H1 (cell line): ENCODE measurements around the gene KIF26B. TPM values are rescaled to one million over a fixed set of nuclear protein-coding genes. Genes with fewer than 3 reads are reported as not detected.

Experiments
- CTCF ChIA-PET: fragments of 300-600 bp; sonication (Branson Sonifier 250); formaldehyde crosslinking; loops from one replicate; lab custom pipeline; 2021; ENCODE audit not compliant: partially characterized antibody; lab: Charles Lee
- POLR2A ChIA-PET: fragments of 300-600 bp; sonication (Branson Sonifier 250); formaldehyde crosslinking; loops from one replicate; lab custom pipeline; 2021; ENCODE audit warnings: inconsistent platforms; ENCODE audit not compliant: partially characterized antibody; lab: Charles Lee
- DNase-seq, 2 experiments: peaks; one replicate each; pipeline versions ENCODE4 v3.0.0 to v3.0.0-alpha.2; 2010 to 2022; ENCODE audit warnings: low spot score in 2 of 2, low read depth in 1 of 2, mixed read lengths in 1 of 2
- FAIRE-seq: peaks from 2 replicates; lab custom pipeline; 2011; peaks lifted over from hg19 to GRCh38; lab: Jason Lieb, UNC
- H2AFZ ChIP-seq: 2 replicates; pipeline ENCODE4 v1.8.1; 2012; ENCODE audit warnings: low read length, inconsistent platforms
- H2AK5ac ChIP-seq: 2 replicates; pipeline ENCODE4 v1.6.1; 2013; ENCODE audit warnings: low read depth, low read length
- H2BK120ac ChIP-seq: replicated peaks from 2 replicates; pipeline ENCODE3; 2013; ENCODE audit warnings: low read depth, low read length, inconsistent platforms
- H2BK12ac ChIP-seq: 2 replicates; pipeline ENCODE4 v1.6.1; 2013; ENCODE audit warnings: low read depth, low read length
- H2BK15ac ChIP-seq: 2 replicates; pipeline ENCODE4 v1.6.1; 2013; ENCODE audit warnings: low read length
- H2BK20ac ChIP-seq: 2 replicates; pipeline ENCODE4 v1.6.1; 2013; ENCODE audit warnings: low read length
- H2BK5ac ChIP-seq: 2 replicates; pipeline ENCODE4 v1.6.1; 2013; ENCODE audit warnings: low read depth, low read length
- H3K14ac ChIP-seq: 2 replicates; pipeline ENCODE4 v1.6.1; 2013; ENCODE audit warnings: inconsistent platforms; ENCODE audit not compliant: insufficient read length
- H3K18ac ChIP-seq: 2 replicates; pipeline ENCODE4 v1.6.1; 2013; ENCODE audit warnings: low read length; ENCODE audit errors: extremely low read depth
- H3K23ac ChIP-seq: 2 replicates; pipeline ENCODE4 v1.6.1; 2013; ENCODE audit warnings: inconsistent platforms; ENCODE audit not compliant: insufficient read length
- H3K23me2 ChIP-seq: 2 replicates; pipeline ENCODE4 v1.6.1; 2013; ENCODE audit warnings: low read depth, low read length
- H3K27ac ChIP-seq: 2 replicates; pipeline ENCODE4 v1.6.1; 2011; ENCODE audit warnings: low read depth, low read length, inconsistent platforms
- H3K27me3 ChIP-seq, 4 experiments: replicated peaks in 1 of 4; 1 replicate in 1 of 4; 2 replicates in 3 of 4; pipeline versions ENCODE4 v1.6.1 to v1.8.1; 2011 to 2013; ENCODE audit warnings: low read length in 3 of 4, mild to moderate bottlenecking in 3 of 4, inconsistent platforms in 2 of 4, mixed read lengths in 2 of 4, moderate library complexity in 1 of 4; ENCODE audit not compliant: control insufficient read depth in 3 of 4, insufficient read depth in 3 of 4; ENCODE audit errors: extremely low read depth in 1 of 4
- H3K36me3 ChIP-seq, 4 experiments: 2 replicates each; pipeline versions ENCODE4 v1.6.1 to v1.8.1; 2011 to 2013; ENCODE audit warnings: mild to moderate bottlenecking in 4 of 4, low read length in 3 of 4, moderate library complexity in 2 of 4, control low read depth in 1 of 4, inconsistent platforms in 1 of 4; ENCODE audit not compliant: insufficient read depth in 4 of 4, control insufficient read depth in 2 of 4
- H3K4ac ChIP-seq: replicated peaks from 2 replicates; pipeline ENCODE3; 2013; ENCODE audit warnings: low read length, low read depth, mixed read lengths, inconsistent platforms; ENCODE audit not compliant: insufficient read length
- H3K4me1 ChIP-seq, 4 experiments: replicated peaks in 1 of 4; 1 replicate in 1 of 4; 2 replicates in 3 of 4; pipeline versions ENCODE4 v1.6.1 to v1.8.1; 2011 to 2013; ENCODE audit warnings: low read length in 3 of 4, inconsistent platforms in 2 of 4, mixed read lengths in 1 of 4; ENCODE audit not compliant: insufficient read depth in 4 of 4, control insufficient read depth in 3 of 4
- H3K4me2 ChIP-seq, 2 experiments: 2 replicates each; pipeline versions ENCODE4 v1.6.1 to v1.8.1; 2011 to 2013; ENCODE audit warnings: low read depth in 2 of 2, low read length in 2 of 2, control low read depth in 1 of 2, inconsistent platforms in 1 of 2, mild to moderate bottlenecking in 1 of 2; ENCODE audit not compliant: insufficient read depth in 1 of 2
- H3K4me3 ChIP-seq, 4 experiments: fragments of 200-600, 300-600 bp in 1 of 4; sonication (generic), shearing (Covaris generic), sonication (Bioruptor Twin) in 1 of 4; 2 replicates each; pipeline versions ENCODE4 v1.5.1 to v1.8.1; 2011 to 2016; ENCODE audit warnings: low read length in 4 of 4, low read depth in 3 of 4, control low read depth in 2 of 4, inconsistent platforms in 2 of 4, mild to moderate bottlenecking in 2 of 4, mixed read lengths in 1 of 4, moderate library complexity in 1 of 4; ENCODE audit not compliant: insufficient read depth in 2 of 4; ENCODE audit errors: extremely low read depth in 1 of 4
- H3K56ac ChIP-seq: replicated peaks from 2 replicates; pipeline ENCODE3; 2013; ENCODE audit warnings: low read depth, mild to moderate bottlenecking, mixed read lengths, low read length, inconsistent platforms; ENCODE audit not compliant: insufficient read length
- H3K79me1 ChIP-seq: 2 replicates; pipeline ENCODE4 v1.6.1; 2013; ENCODE audit warnings: low read depth, low read length, control low read depth
- H3K79me2 ChIP-seq, 2 experiments: 2 replicates each; pipeline versions ENCODE4 v1.6.1 to v1.8.1; 2012 to 2013; ENCODE audit warnings: low read length in 2 of 2, mild to moderate bottlenecking in 2 of 2, inconsistent platforms in 1 of 2; ENCODE audit not compliant: insufficient read depth in 2 of 2, control insufficient read depth in 1 of 2
- H3K9ac ChIP-seq, 4 experiments: replicated peaks in 1 of 4; 1 replicate in 1 of 4; 2 replicates in 3 of 4; pipeline versions ENCODE4 v1.6.1 to v1.8.1; 2011 to 2013; ENCODE audit warnings: low read depth in 3 of 4, low read length in 3 of 4, control low read depth in 2 of 4, mild to moderate bottlenecking in 2 of 4, moderate library complexity in 2 of 4, inconsistent platforms in 1 of 4; ENCODE audit errors: extremely low read depth in 1 of 4
- H3K9me3 ChIP-seq, 2 experiments: 2 replicates each; pipeline versions ENCODE4 v1.6.1 to v1.8.1; 2012 to 2013; ENCODE audit warnings: mild to moderate bottlenecking in 2 of 2, moderate library complexity in 2 of 2, control low read depth in 1 of 2, inconsistent platforms in 1 of 2, low read depth in 1 of 2, low read length in 1 of 2, mixed read lengths in 1 of 2; ENCODE audit not compliant: insufficient read depth in 2 of 2
- H4K20me1 ChIP-seq, 2 experiments: replicated peaks in 1 of 2; 2 replicates each; pipeline versions ENCODE3 to v1.8.1; 2011 to 2013; ENCODE audit warnings: inconsistent platforms in 2 of 2, low read length in 2 of 2, mild to moderate bottlenecking in 1 of 2; ENCODE audit not compliant: insufficient read depth in 2 of 2, control insufficient read depth in 1 of 2
- H4K5ac ChIP-seq: 2 replicates; pipeline ENCODE4 v1.6.1; 2013; ENCODE audit warnings: low read length, low read depth, mixed read lengths, inconsistent platforms; ENCODE audit not compliant: insufficient read length
- H4K8ac ChIP-seq: 2 replicates; pipeline ENCODE4 v1.8.0; 2013; ENCODE audit warnings: mild to moderate bottlenecking, moderate library complexity, low read length, inconsistent platforms; ENCODE audit not compliant: insufficient read depth; ENCODE audit errors: extremely low read depth
- H4K91ac ChIP-seq: replicated peaks from 2 replicates; pipeline ENCODE3; 2013; ENCODE audit warnings: low read length, mixed read lengths, inconsistent platforms; ENCODE audit not compliant: insufficient read length
- ASH2L ChIP-seq: fragments of 200-600, 300-600 bp; sonication (generic); IDR thresholded peaks from one replicate; pipeline ENCODE4 v1.7.1; 2017; ENCODE audit warnings: low read length
- BCL11A ChIP-seq, 2 experiments: IDR thresholded peaks; one replicate each; pipeline ENCODE4 v1.6.1; 2011; ENCODE audit warnings: low read depth in 2 of 2, low read length in 2 of 2, mild to moderate bottlenecking in 2 of 2
- BRCA1 ChIP-seq: IDR thresholded peaks from 2 replicates; pipeline ENCODE4 v1.6.1; 2012; ENCODE audit warnings: low read depth, low read length, improper control_type of control experiment
- CBX5 ChIP-seq: fragments of 300-800, 300-1000 bp; sonication (generic); IDR thresholded peaks from 2 replicates; pipeline ENCODE4 v1.7.1; 2016; ENCODE audit warnings: antibody characterized with exemption, low read length, low read depth
- CHD1 ChIP-seq: IDR thresholded peaks from 2 replicates; pipeline ENCODE4 v1.6.1; 2012; ENCODE audit warnings: low read depth, low read length, improper control_type of control experiment
- EGR1 ChIP-seq: IDR thresholded peaks from 2 replicates; pipeline ENCODE4 v1.6.1; 2011; ENCODE audit warnings: low read depth, low read length, borderline replicate concordance
- HDAC2 ChIP-seq, 2 experiments: fragments of 300-600 bp in 1 of 2; sonication (generic) in 1 of 2; IDR thresholded peaks; 2 replicates each; pipeline ENCODE4 v1.6.1; 2011 to 2012; ENCODE audit warnings: low read depth in 2 of 2, low read length in 2 of 2, mild to moderate bottlenecking in 2 of 2, moderate library complexity in 2 of 2, borderline replicate concordance in 1 of 2, inconsistent platforms in 1 of 2
- POLR2A ChIP-seq, 2 experiments: IDR thresholded peaks; 1 replicate in 1 of 2; 2 replicates in 1 of 2; pipeline ENCODE4 v1.6.1; 2011; ENCODE audit warnings: low read depth in 2 of 2, low read length in 2 of 2, mild to moderate bottlenecking in 2 of 2; ENCODE audit errors: control extremely low read depth in 1 of 2
- RBBP5 ChIP-seq: IDR thresholded peaks from 2 replicates; pipeline ENCODE4 v1.7.1; 2012; ENCODE audit warnings: low read depth, mild to moderate bottlenecking, inconsistent platforms, low read length, moderate library complexity, borderline replicate concordance
- SP1 ChIP-seq: IDR thresholded peaks from 2 replicates; pipeline ENCODE4 v1.6.1; 2011; ENCODE audit warnings: low read depth, low read length
- TAF7 ChIP-seq: optimal IDR thresholded peaks from 2 replicates; pipeline ENCODE3; 2011; ENCODE audit warnings: low read depth, mild to moderate bottlenecking, inconsistent platforms, low read length, moderate library complexity, borderline replicate concordance
- WGBS, 2 experiments: shearing (Covaris generic) in 1 of 2; methylation state at CpG; one replicate each; pipeline versions ENCODE4 v1.1.6 to v1.1.7; 2013 to 2015; ENCODE audit warnings: low lambda C conversion rate in 2 of 2, mixed read lengths in 2 of 2, inconsistent platforms in 1 of 2, low coverage in 1 of 2, missing lambda C conversion rate in 1 of 2; ENCODE audit not compliant: insufficient replicate concordance in 2 of 2, insufficient coverage in 1 of 2, insufficient read length in 1 of 2; ENCODE audit errors: extremely low coverage in 1 of 2, missing lambda C conversion rate in 1 of 2; 5-methylcytosine and 5-hydroxymethylcytosine counted together
- polyA plus RNA-seq, 7 experiments: library from polyadenylated mRNA; depleted of rRNA in 3 of 7; stranded (reverse) in 5 of 7; unstranded in 2 of 7; fragments of >200 nt in 5 of 7; fragments of 200-250 nt in 2 of 7; gene quantifications; 1 replicate in 5 of 7; 2 replicates in 1 of 7; 4 replicates in 1 of 7; pipeline versions ENCODE4 v1.2.1 to v1.2.3, GENCODE V29; 2011 to 2013; ENCODE audit warnings: missing spikeins in 2 of 7, mixed read lengths in 2 of 7
- total RNA-seq: library from RNA; stranded (reverse); fragmentation: NEBNext Ultra II Directional; extraction: Animal tissue kit (Norgen Biotek cat#: 25700); gene quantifications from 2 replicates; pipeline ENCODE4 v1.2.1, GENCODE V29; 2021
- TF ChIP-seq, protein P1 (sequence below): IDR thresholded peaks from 2 replicates; pipeline ENCODE4 v1.6.1; 2012; ENCODE audit warnings: inconsistent platforms
- TF ChIP-seq, protein P2 (sequence below): IDR thresholded peaks from 2 replicates; pipeline ENCODE4 v1.6.1; 2012; ENCODE audit warnings: low read length, inconsistent platforms

Gene KIF26B
- total and polyA plus RNA-seq, 2 of the 8 experiments (the other 6 are each of a cell fraction or from before 2014, with no cell fraction given) = 0.06 to 0.28 TPM

DNA sequence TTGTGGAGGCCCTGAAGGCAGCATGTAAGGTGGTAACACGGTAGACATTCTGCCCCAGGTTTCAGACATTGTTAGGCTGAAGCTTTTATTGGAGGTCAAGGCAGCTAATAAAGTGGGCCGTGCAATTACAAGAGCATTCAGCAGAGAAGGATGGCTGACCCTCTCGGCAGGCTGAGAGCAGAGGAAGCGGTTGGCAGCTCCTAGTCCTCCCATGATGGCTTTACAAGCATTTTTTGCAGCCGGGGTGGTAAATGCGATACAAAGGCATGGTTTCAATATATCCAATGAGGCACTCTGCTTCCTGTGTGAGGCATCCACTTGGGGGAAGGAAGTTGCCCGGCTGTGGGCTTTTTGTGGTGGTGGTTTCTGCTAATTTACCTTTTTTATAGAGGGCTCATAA is 14.6 kb downstream of the KIF26B start:
- H2BK15ac ChIP-seq = no peak overlapping the region
- no peak overlapping the region for H3K4me2 ChIP-seq
- H2AFZ ChIP-seq = no peak overlapping the region
- H3K4me1 ChIP-seq = peaks cover 0 to 2% (median under 1%) of the 10 kb centered on the region in 4 experiments; a peak in 2 of 7 replicates
- TF ChIP-seq SP1 = no peak
- no peak for TF ChIP-seq TAF7
- no peak for TF ChIP-seq POLR2A (IDR thresholded peaks at IDR 0.05; ENCODE audit: control extremely low read depth in 1 of 2, low read depth in 2 of 2, low read length in 2 of 2)
- TF ChIP-seq, protein P1, sequence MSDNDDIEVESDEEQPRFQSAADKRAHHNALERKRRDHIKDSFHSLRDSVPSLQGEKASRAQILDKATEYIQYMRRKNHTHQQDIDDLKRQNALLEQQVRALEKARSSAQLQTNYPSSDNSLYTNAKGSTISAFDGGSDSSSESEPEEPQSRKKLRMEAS = no peak
- no peak for TF ChIP-seq RBBP5
- no peak for TF ChIP-seq CHD1
- TF ChIP-seq HDAC2 (IDR thresholded peaks at IDR 0.05; ENCODE audit: borderline replicate concordance in 1 of 2, low read depth in 2 of 2, low read length in 2 of 2) = no peak
- TF ChIP-seq, protein P2, sequence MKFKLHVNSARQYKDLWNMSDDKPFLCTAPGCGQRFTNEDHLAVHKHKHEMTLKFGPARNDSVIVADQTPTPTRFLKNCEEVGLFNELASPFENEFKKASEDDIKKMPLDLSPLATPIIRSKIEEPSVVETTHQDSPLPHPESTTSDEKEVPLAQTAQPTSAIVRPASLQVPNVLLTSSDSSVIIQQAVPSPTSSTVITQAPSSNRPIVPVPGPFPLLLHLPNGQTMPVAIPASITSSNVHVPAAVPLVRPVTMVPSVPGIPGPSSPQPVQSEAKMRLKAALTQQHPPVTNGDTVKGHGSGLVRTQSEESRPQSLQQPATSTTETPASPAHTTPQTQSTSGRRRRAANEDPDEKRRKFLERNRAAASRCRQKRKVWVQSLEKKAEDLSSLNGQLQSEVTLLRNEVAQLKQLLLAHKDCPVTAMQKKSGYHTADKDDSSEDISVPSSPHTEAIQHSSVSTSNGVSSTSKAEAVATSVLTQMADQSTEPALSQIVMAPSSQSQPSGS = no peak
- TF ChIP-seq CBX5 = no peak
- no peak for TF ChIP-seq ASH2L
- TF ChIP-seq EGR1 = no peak
- no peak for TF ChIP-seq BRCA1
- no peak for TF ChIP-seq BCL11A (IDR thresholded peaks at IDR 0.05; ENCODE audit: low read depth in 2 of 2, low read length in 2 of 2)
- H3K4me3 ChIP-seq = no peak overlapping the region
- H3K9ac ChIP-seq = no peak overlapping the region
- H3K18ac ChIP-seq = no peak overlapping the region
- no peaks in the 10 kb centered on the region for H3K9me3 ChIP-seq
- WGBS, 2 experiments = 92% methylated on average over 7 of the region's 7 CpGs; no CpG with 5 or more reads in 1 of the 2 experiments
- no peaks in the 10 kb centered on the region for H3K79me2 ChIP-seq
- no peak overlapping the region for H3K4ac ChIP-seq
- no peaks in the 10 kb centered on the region for H3K36me3 ChIP-seq
- POLR2A ChIA-PET = no interaction called here
- no peaks in the 10 kb centered on the region for H3K79me1 ChIP-seq
- DNase-seq = no peak
- H4K91ac ChIP-seq = no peak overlapping the region
- CTCF ChIA-PET = interaction anchor here (0.6 to 7.3 kb wide), 5 partner anchors 9 to 305 kb away, joined by 3 to 40 read pairs (median 3); partner anchors contain the start of gene KIF26B
- H3K27ac ChIP-seq = no peak overlapping the region
- no peak overlapping the region for H2BK120ac ChIP-seq
- H3K23ac ChIP-seq = no peak overlapping the region
- no peak overlapping the region for H2BK5ac ChIP-seq
- H4K5ac ChIP-seq = no peak overlapping the region
- H3K27me3 ChIP-seq = no peaks in the 10 kb centered on the region
- H2AK5ac ChIP-seq = no peak overlapping the region
- H4K20me1 ChIP-seq = no peaks in the 10 kb centered on the region
- H2BK12ac ChIP-seq = no peak overlapping the region
- no peak overlapping the region for H3K14ac ChIP-seq
- H3K56ac ChIP-seq = no peak overlapping the region
- no peak for FAIRE-seq
- H2BK20ac ChIP-seq = no peak overlapping the region
- no peaks in the 10 kb centered on the region for H3K23me2 ChIP-seq
- no peak overlapping the region for H4K8ac ChIP-seq
